Cardiac ventricle fibroblast (primary cell): ENCODE results near the gene TOMM7. TPM values are rescaled to one million over a fixed set of nuclear protein-coding genes. Genes with fewer than 3 reads are reported as not detected.

Source experiments
- total RNA-seq: library from RNA; depleted of rRNA; stranded (reverse); fragments of >200 nt; gene quantifications from 2 replicates; pipeline ENCODE4 v1.2.3, GENCODE V29; 2015

TOMM7 gene
- total RNA-seq = 148 and 155 TPM in 2 replicates

DNA sequence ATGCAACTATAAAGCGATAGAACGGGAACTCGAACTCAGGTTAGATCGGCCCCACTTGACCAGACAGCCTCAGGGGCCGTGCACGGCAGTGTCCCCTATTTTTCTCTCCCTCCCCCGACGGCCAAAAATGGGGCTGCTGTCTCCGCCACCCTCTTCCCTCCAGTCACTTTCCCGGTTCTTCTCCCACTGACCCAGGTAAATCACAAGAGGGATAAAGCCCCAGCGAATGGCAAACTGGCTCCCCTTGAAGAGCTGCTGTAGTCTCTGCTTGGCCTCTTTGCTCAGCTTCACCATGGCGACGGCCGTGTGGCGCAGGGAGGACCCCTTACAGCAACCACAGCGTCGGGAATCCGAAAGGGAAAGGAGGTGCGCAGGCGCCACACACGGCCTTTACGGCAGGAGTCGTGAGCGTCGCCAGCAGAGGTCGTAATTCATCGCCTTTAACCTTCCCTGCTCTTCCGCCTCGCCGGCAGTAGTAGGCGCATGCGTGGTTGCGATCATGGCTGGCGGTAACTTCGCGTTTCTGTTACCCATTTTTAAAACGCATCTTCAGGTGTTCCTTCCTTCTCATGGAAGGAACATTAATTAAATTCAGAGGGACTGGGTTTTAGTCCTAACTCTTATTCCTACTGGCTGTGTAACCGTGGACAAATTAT, at the start of gene TOMM7:
Gene TOMM7, minus strand, starts transcription at position 364 of the 656 bp plus-strand sequence. Its CDS starts 70 bp downstream, at position 294.

Other genes starting within 250 kb of the TOMM7 start
- gene IL6, start 95.6 kb downstream of the TOMM7 start, total RNA-seq = 3.1 and 5.2 TPM in 2 replicates
- 76.6 and 108 TPM in 2 replicates for gene HYCC1, start 191.3 kb upstream of the TOMM7 start, total RNA-seq